ENCODE measurements around the gene PRKCSH.

PRKCSH gene

GRCh38 chr19:11478167-11479089 lies 43.0 kb downstream of the PRKCSH start:
- Histone ChIP-seq H3K36me3 (replicated peaks; ENCODE audit: low read depth, low read length) (no peaks in the 10 kb centered on the region), H3K9ac (ENCODE audit: low read length) (no peak overlapping the region), H4K20me1 (ENCODE audit: insufficient read depth, low read length) (no peaks in the 10 kb centered on the region), H3K4me2 (ENCODE audit: low read length) (peak overlapping the region; percentile 30), H3K4me1 (ENCODE audit: low read length) (peaks cover 36% of the 10 kb centered on the region), H3K4me3 (ENCODE audit: low read length) (no peak overlapping the region), H3K27ac (ENCODE audit: low read length) (no peak overlapping the region), H3K9me3 (ENCODE audit: insufficient read depth, low read length) (no peaks in the 10 kb centered on the region), H2AFZ (ENCODE audit: low read depth, low read length) (peak overlapping the region; percentile 51; the same call in 1 of the 2 replicates), H3K79me2 (ENCODE audit: low read length) (no peaks in the 10 kb centered on the region), H3K27me3 (ENCODE audit: low read depth, low read length) (no peaks in the 10 kb centered on the region)
- TF ChIP-seq CTCF (IDR thresholded peaks at IDR 0.05; ENCODE audit: low read depth, low read length) (no peak), EZH2phosphoT487 (IDR thresholded peaks at IDR 0.05; ENCODE audit: low read depth) (no peak)

GRCh38 chr19:11479090-11479897 lies 43.9 kb downstream of the PRKCSH start:
- H3K27me3 ChIP-seq (ENCODE audit: low read depth, low read length), result no peaks in the 10 kb centered on the region
- TF ChIP-seq CTCF (IDR thresholded peaks at IDR 0.05; ENCODE audit: low read depth, low read length) (no peak), EZH2phosphoT487 (IDR thresholded peaks at IDR 0.05; ENCODE audit: low read depth) (no peak)
- no peaks in the 10 kb centered on the region for H3K9me3 ChIP-seq (ENCODE audit: insufficient read depth, low read length)
- H3K9ac ChIP-seq (ENCODE audit: low read length), result no peak overlapping the region
- peak overlapping the region; percentile 30 for H3K4me2 ChIP-seq (ENCODE audit: low read length)
- peak overlapping the region; percentile 51; the same call in 1 of the 2 replicates for H2AFZ ChIP-seq (ENCODE audit: low read depth, low read length)
- no peaks in the 10 kb centered on the region for H4K20me1 ChIP-seq (ENCODE audit: insufficient read depth, low read length)
- H3K79me2 ChIP-seq (ENCODE audit: low read length), result no peaks in the 10 kb centered on the region
- H3K27ac ChIP-seq (ENCODE audit: low read length), result no peak overlapping the region
- H3K4me1 ChIP-seq (ENCODE audit: low read length), result peaks cover 27% of the 10 kb centered on the region
- no peak overlapping the region for H3K4me3 ChIP-seq (ENCODE audit: low read length)
- no peaks in the 10 kb centered on the region for H3K36me3 ChIP-seq (replicated peaks; ENCODE audit: low read depth, low read length)

- H3K9ac ChIP-seq (ENCODE audit: low read length), result no peak overlapping the region
- peaks cover 27% of the 10 kb centered on the region for H3K4me1 ChIP-seq (ENCODE audit: low read length)
- no peak overlapping the region for H3K4me3 ChIP-seq (ENCODE audit: low read length)
- H4K20me1 ChIP-seq (ENCODE audit: insufficient read depth, low read length), result no peaks in the 10 kb centered on the region
- H3K27me3 ChIP-seq (ENCODE audit: low read depth, low read length), result no peaks in the 10 kb centered on the region
- no peaks in the 10 kb centered on the region for H3K36me3 ChIP-seq (replicated peaks; ENCODE audit: low read depth, low read length)
- no peak overlapping the region for H3K4me2 ChIP-seq (ENCODE audit: low read length)
- TF ChIP-seq EZH2phosphoT487 (IDR thresholded peaks at IDR 0.05; ENCODE audit: low read depth), result no peak
- no peak for TF ChIP-seq CTCF (IDR thresholded peaks at IDR 0.05; ENCODE audit: low read depth, low read length)
- no peaks in the 10 kb centered on the region for H3K79me2 ChIP-seq (ENCODE audit: low read length)
- no peak overlapping the region for H3K27ac ChIP-seq (ENCODE audit: low read length)
- no peaks in the 10 kb centered on the region for H3K9me3 ChIP-seq (ENCODE audit: insufficient read depth, low read length)
- no peak overlapping the region for H2AFZ ChIP-seq (ENCODE audit: low read depth, low read length)
Observed at GRCh38 chr19:11479898-11480714, 44.7 kb downstream of the PRKCSH start.

Data from OCI-LY3 (cell line).